Spleen (tissue), 11 donors: ENCODE results near the gene RPS6KA2. TPM values are rescaled to one million over a fixed set of nuclear protein-coding genes. Genes with fewer than 3 reads are reported as not detected.
A peak's percentile ranks its signal among the peaks of the same experiment; 100 is the strongest.

Source experiments
- DNase-seq: peaks from one replicate; pipeline ENCODE4 v3.0.0-alpha.2; 2020
- H3K27ac ChIP-seq, 8 donors: fragments of 200-600 bp; sonication (generic) in 7 of 8; 1 replicate in 4 of 8; 2 replicates in 4 of 8; pipeline versions ENCODE4 v1.5.0 to v1.8.0; 2016 to 2021; ENCODE audit warnings: inconsistent platforms in 4 of 8, mild to moderate bottlenecking in 4 of 8, moderate library complexity in 1 of 8
- H3K27me3 ChIP-seq, 7 donors: fragments of 200-600 bp; sonication (generic) in 6 of 7; replicated peaks in 1 of 7; 1 replicate in 4 of 7; 2 replicates in 3 of 7; pipeline versions ENCODE4 v1.5.0 to v1.8.0; 2016 to 2021; ENCODE audit warnings: inconsistent platforms in 3 of 7, mild to moderate bottlenecking in 1 of 7
- H3K36me3 ChIP-seq, 6 donors: fragments of 200-600 bp; sonication (generic) in 5 of 6; 1 replicate in 4 of 6; 2 replicates in 2 of 6; pipeline versions ENCODE4 v1.5.0 to v1.8.0; 2016 to 2021; ENCODE audit warnings: inconsistent platforms in 2 of 6
- H3K4me1 ChIP-seq, 6 donors: fragments of 200-600 bp; sonication (generic) in 5 of 6; 1 replicate in 3 of 6; 2 replicates in 3 of 6; pipeline versions ENCODE4 v1.5.0 to v1.8.0; 2016 to 2021; ENCODE audit warnings: inconsistent platforms in 3 of 6
- H3K4me3 ChIP-seq, 8 donors: fragments of 200-600 bp; sonication (generic) in 7 of 8; 1 replicate in 4 of 8; 2 replicates in 4 of 8; pipeline versions ENCODE4 v1.5.0 to v1.8.0; 2016 to 2021; ENCODE audit warnings: inconsistent platforms in 4 of 8, mild to moderate bottlenecking in 4 of 8, moderate library complexity in 2 of 8
- H3K9me3 ChIP-seq, 8 donors: fragments of 200-600 bp; sonication (generic) in 7 of 8; 1 replicate in 4 of 8; 2 replicates in 4 of 8; pipeline versions ENCODE4 v1.5.0 to v1.8.0; 2016 to 2021; ENCODE audit warnings: inconsistent platforms in 4 of 8
- CTCF ChIP-seq, 11 experiments: fragments of 200-600 bp in 7 of 11; fragments of 450-650 bp in 4 of 11; sonication (generic) in 4 of 11; IDR thresholded peaks in 8 of 11; conservative IDR thresholded peaks in 3 of 11; 1 replicate in 7 of 11; 2 replicates in 4 of 11; pipeline versions ENCODE4 v1.4.0 to v1.8.0; 2016 to 2021; ENCODE audit warnings: antibody characterized with exemption in 11 of 11, inconsistent platforms in 4 of 11, mild to moderate bottlenecking in 1 of 11
- POLR2A ChIP-seq, 3 donors: fragments of 450-650 bp; IDR thresholded peaks; one replicate each; pipeline ENCODE4 v1.5.1; 2017; ENCODE audit warnings: antibody characterized with exemption in 3 of 3, mild to moderate bottlenecking in 1 of 3
- POLR2AphosphoS5 ChIP-seq, 3 donors: sonication (generic); formaldehyde crosslinking; IDR thresholded peaks; one replicate each; pipeline ENCODE4 v1.5.1; 2017; ENCODE audit warnings: antibody characterized with exemption in 3 of 3
- WGBS, 5 donors: extraction: QIAGEN DNeasy Blood & Tissue Kit in 3 of 5; methylation state at CpG; one replicate each; pipeline versions ENCODE4 v1.1.5 to v1.1.7; 2013 to 2018; 5-methylcytosine and 5-hydroxymethylcytosine counted together
- intact Hi-C: fragments of 100-400 bp; cut with DNase I; formaldehyde crosslinking; loops from one replicate; pipeline ENCODE4 v1.15.0; 2023; ENCODE audit warnings: low total_unique reads
- polyA plus RNA-seq, 3 donors: library from polyadenylated mRNA; stranded (reverse); fragments of 200-250 nt; gene quantifications; one replicate each; pipeline ENCODE4 v1.2.1, GENCODE V29; 2013
- total RNA-seq, 7 donors: library from RNA; depleted of rRNA in 3 of 7; stranded (reverse); fragments of >200 nt in 3 of 7; fragmentation: NEBNext Ultra II Directional in 4 of 7; extraction: Animal tissue kit (Norgen Biotek cat#: 25700) in 4 of 7; gene quantifications; one replicate each; pipeline versions ENCODE4 v1.1.0 to v1.2.1, GENCODE V29; 2016 to 2021
- donor health status: healthy with polysubstance abuse.
- donor health status: DM: no; HTN: no; CAD: no; lungs with moderate emphysema.
- donor health status: DM: no; HTN: no; CAD: no.
- donor health status: Bipolar disorder and iron deficiency.
- donor health status: healthy.
- donor health status: DM: no; HTN: no; CAD: no.
- donor health status: DM: yes; HTN: yes; CAD: no.

The RPS6KA2 gene
- total and polyA plus RNA-seq, 10 donors, result 7.6 to 123 (median 58.1) TPM

GRCh38 chr6:166617359-166617758 lies 9.7 kb downstream of the RPS6KA2 start:
- 77 to 82% (median 80%) methylated on average over 7 of the region's 7 CpGs for WGBS, 5 donors
- no peak overlapping the region for H3K4me3 ChIP-seq
- H3K9me3 ChIP-seq, result no peaks in the 10 kb centered on the region
- no peak for TF ChIP-seq CTCF (IDR thresholded peaks at IDR 0.05 in 8 of 11, conservative IDR thresholded peaks at IDR 0.05 in 3 of 11)
- no peak for TF ChIP-seq POLR2AphosphoS5 (IDR thresholded peaks at IDR 0.05)
- TF ChIP-seq POLR2A (IDR thresholded peaks at IDR 0.05), result no peak
- H3K27me3 ChIP-seq, result no peaks in the 10 kb centered on the region
- H3K27ac ChIP-seq, result no peak overlapping the region
- intact Hi-C loops, result no loop called here
- peaks cover 0 to 59% (median 9%) of the 10 kb centered on the region in 6 donors for H3K4me1 ChIP-seq
- no peak for DNase-seq
- H3K36me3 ChIP-seq, result peaks cover 0 to 35% (median 0%) of the 10 kb centered on the region in 6 donors

GRCh38 chr6:166616261-166617238 lies 10.5 kb downstream of the RPS6KA2 start:
- Histone ChIP-seq H3K4me3 (no peak overlapping the region), H3K27ac (peak overlapping the region in 2 of 8 donors; percentile 58 to 75), H3K36me3 (peaks cover 0 to 39% (median 0%) of the 10 kb centered on the region in 6 donors), H3K27me3 (no peaks in the 10 kb centered on the region), H3K4me1 (peaks cover 0 to 54% (median 10%) of the 10 kb centered on the region in 6 donors), H3K9me3 (no peaks in the 10 kb centered on the region)
- intact Hi-C loops, result no loop called here
- 90 to 95% (median 92%) methylated on average over 16 to 22 of the region's 22 CpGs for WGBS, 5 donors
- TF ChIP-seq POLR2A (IDR thresholded peaks at IDR 0.05) (no peak), POLR2AphosphoS5 (IDR thresholded peaks at IDR 0.05) (no peak), CTCF (IDR thresholded peaks at IDR 0.05 in 8 of 11, conservative IDR thresholded peaks at IDR 0.05 in 3 of 11) (no peak)
- DNase-seq, result no peak

- WGBS, 5 donors, result 67 to 91% (median 77%) methylated on average over 21 of the region's 21 CpGs
- H3K9me3 ChIP-seq, result no peaks in the 10 kb centered on the region
- no peak overlapping the region for H3K4me3 ChIP-seq
- H3K27me3 ChIP-seq, result no peaks in the 10 kb centered on the region
- intact Hi-C loops, result no loop called here
- TF ChIP-seq POLR2A (IDR thresholded peaks at IDR 0.05) (no peak), POLR2AphosphoS5 (IDR thresholded peaks at IDR 0.05) (peak in 2 of 3 donors; percentile 18 to 23)
- DNase-seq, result no peak
- H3K27ac ChIP-seq, result peak overlapping the region in 6 of 8 donors; percentile 47 to 75 (median 55)
- H3K36me3 ChIP-seq, result peaks cover 0 to 39% (median 0%) of the 10 kb centered on the region in 6 donors
- peaks cover 0 to 44% (median 5%) of the 10 kb centered on the region in 6 donors for H3K4me1 ChIP-seq
These were observed 11.8 kb downstream of the RPS6KA2 start for GRCh38 chr6:166615059-166615770.

- Histone ChIP-seq H3K4me3 (no peak overlapping the region), H3K27me3 (no peaks in the 10 kb centered on the region), H3K27ac (peak overlapping the region in 7 of 8 donors; percentile 8 to 75 (median 52)), H3K4me1 (peaks cover 0 to 44% (median 5%) of the 10 kb centered on the region in 6 donors), H3K9me3 (no peaks in the 10 kb centered on the region), H3K36me3 (peaks cover 0 to 39% (median 0%) of the 10 kb centered on the region in 6 donors)
- 83 to 90% (median 83%) methylated on average over 10 of the region's 10 CpGs for WGBS, 5 donors
- DNase-seq, result no peak
- TF ChIP-seq CTCF (IDR thresholded peaks at IDR 0.05 in 8 of 11, conservative IDR thresholded peaks at IDR 0.05 in 3 of 11), result no peak
- TF ChIP-seq POLR2A (IDR thresholded peaks at IDR 0.05), result no peak
- TF ChIP-seq POLR2AphosphoS5 (IDR thresholded peaks at IDR 0.05), result no peak
- intact Hi-C loops, result no loop called here
These were observed 12.5 kb downstream of the RPS6KA2 start for GRCh38 chr6:166614589-166614988.
